ENCODE data around the gene HID1. TPM values are rescaled to one million over a fixed set of nuclear protein-coding genes. Genes with fewer than 3 reads are reported as not detected.

The HID1 gene
- total and polyA plus RNA-seq, 2 donors from 2014 or later, result 13.6 to 32.6 TPM

DNA sequence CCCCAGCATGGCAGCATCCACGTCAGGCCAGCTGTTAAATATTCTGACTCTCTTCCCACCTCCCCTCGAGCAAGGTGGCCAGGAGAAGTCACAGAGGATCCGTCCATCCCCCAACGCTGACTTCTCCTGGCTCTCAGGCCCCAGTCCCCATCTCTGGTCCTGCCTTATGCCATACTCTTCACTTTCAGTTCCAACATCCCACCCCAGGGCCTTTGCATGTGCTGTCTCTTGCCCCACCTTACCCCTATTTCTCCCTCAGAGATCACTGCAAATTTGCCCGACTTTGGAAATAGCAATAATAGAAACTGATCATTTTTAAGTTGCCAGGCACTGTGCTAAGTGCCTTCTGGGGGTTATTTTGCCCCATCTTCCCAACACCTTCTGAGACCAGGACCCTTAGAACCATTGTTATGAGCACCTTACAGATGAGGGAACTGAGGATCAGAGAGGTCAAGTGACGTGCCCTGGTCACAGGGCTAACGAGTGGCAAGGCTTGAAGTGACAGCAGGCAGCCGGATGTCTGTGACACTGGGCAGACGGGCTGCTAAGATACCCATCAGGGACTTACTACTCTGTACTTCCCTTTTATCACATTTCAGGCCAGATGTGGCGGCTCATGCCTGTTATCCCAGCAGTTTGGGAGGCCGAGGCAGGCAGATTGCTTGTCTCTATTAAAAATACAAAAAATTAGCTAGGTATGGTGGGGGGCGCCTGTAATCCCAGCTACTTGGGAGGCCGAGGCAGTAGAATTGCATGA lies 17.7 kb downstream of the HID1 start:
- TF ChIP-seq, protein P1, sequence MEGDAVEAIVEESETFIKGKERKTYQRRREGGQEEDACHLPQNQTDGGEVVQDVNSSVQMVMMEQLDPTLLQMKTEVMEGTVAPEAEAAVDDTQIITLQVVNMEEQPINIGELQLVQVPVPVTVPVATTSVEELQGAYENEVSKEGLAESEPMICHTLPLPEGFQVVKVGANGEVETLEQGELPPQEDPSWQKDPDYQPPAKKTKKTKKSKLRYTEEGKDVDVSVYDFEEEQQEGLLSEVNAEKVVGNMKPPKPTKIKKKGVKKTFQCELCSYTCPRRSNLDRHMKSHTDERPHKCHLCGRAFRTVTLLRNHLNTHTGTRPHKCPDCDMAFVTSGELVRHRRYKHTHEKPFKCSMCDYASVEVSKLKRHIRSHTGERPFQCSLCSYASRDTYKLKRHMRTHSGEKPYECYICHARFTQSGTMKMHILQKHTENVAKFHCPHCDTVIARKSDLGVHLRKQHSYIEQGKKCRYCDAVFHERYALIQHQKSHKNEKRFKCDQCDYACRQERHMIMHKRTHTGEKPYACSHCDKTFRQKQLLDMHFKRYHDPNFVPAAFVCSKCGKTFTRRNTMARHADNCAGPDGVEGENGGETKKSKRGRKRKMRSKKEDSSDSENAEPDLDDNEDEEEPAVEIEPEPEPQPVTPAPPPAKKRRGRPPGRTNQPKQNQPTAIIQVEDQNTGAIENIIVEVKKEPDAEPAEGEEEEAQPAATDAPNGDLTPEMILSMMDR (IDR thresholded peaks at IDR 0.05; ENCODE audit: borderline replicate concordance, extremely low read depth, insufficient read depth), result no peak

DNA sequence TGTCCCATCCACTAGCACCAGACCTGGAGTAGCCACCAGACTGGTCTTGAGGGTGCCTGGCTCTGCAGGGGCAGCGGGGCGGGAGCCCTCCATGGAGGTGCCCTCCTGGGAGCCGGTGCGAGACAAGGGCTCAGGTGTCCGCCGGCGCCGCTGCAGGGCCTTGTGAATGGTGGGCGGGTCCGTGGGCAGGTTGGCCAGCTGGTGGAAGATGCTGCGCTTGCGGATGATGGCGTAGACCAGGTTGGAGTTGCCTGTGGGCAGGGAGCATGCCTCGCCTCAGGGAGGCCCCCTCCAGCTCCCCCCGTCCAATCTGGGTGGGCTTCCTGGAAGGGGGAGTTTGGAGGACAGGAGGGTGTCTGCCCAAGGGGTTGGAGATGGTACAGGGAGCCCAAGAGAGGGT lies 18.4 kb downstream of the HID1 start:
- intact Hi-C loops (cut with DNase I), result no loop called here
- FAIRE-seq, result no peak
- no peak overlapping the region for H3K4me3 ChIP-seq (ENCODE audit: low read length in 3 of 3)

More for the DNA sequence above, 17.7 kb downstream of the HID1 start:
- H3K36me3 ChIP-seq (ENCODE audit: control insufficient read depth in 2 of 3, insufficient read depth in 3 of 3, low read length in 3 of 3), result no peaks in the 10 kb centered on the region
- no peaks in the 10 kb centered on the region for H3K9me3 ChIP-seq (ENCODE audit: control insufficient read depth in 2 of 3, insufficient read depth in 1 of 3, low read length in 3 of 3)
- no peak for FAIRE-seq
- no peak overlapping the region for H3K4me3 ChIP-seq (ENCODE audit: low read length in 3 of 3)
- DNase-seq, result no peak
- no peak overlapping the region for H3K27ac ChIP-seq (ENCODE audit: low read depth in 2 of 2, low read length in 2 of 2)
- no peak overlapping the region for H3K9ac ChIP-seq (ENCODE audit: low read length in 3 of 3)
- no peaks in the 10 kb centered on the region for H3K4me1 ChIP-seq (ENCODE audit: control insufficient read depth in 2 of 3, insufficient read depth in 2 of 3, low read depth in 1 of 3, low read length in 3 of 3)
- H3K27me3 ChIP-seq (ENCODE audit: control insufficient read depth, insufficient read depth, low read length), result no peaks in the 10 kb centered on the region
- intact Hi-C loops (cut with DNase I), result no loop called here

DNA sequence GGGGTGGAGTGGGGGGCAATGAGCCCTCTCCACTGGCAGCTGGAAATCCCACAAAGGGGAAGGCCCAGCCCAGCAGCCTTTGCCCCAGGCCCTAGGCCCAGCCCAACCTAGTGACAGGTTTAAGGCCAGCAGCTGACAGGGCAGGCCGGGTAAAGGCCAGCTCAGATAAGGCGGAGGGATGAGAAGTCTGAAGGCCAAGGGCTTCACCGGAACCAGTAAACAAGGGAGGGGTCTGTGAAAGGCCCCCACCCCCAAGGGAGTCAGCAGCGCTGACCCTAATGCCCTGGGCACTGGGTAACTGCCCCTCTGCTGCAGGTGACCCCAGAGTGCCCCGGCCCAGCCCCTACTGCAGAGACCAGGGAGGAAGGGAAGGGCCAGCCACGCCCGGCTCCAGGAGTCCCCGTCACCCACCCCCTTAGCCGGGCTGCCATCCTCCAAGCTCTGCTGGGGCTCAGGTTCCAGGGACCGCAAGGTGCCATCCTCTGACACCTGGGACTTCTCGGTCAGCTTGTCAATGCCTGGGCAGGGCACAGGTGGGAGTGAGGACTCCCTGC lies 19.3 kb downstream of the HID1 start:
- H3K4me1 ChIP-seq (ENCODE audit: control insufficient read depth in 2 of 3, insufficient read depth in 2 of 3, low read depth in 1 of 3, low read length in 3 of 3), result no peaks in the 10 kb centered on the region
- H3K9ac ChIP-seq (ENCODE audit: low read length in 3 of 3), result no peak overlapping the region
- DNase-seq, result no peak
- H3K9me3 ChIP-seq (ENCODE audit: control insufficient read depth in 2 of 3, insufficient read depth in 1 of 3, low read length in 3 of 3), result no peaks in the 10 kb centered on the region
- no peak for FAIRE-seq
- H3K27me3 ChIP-seq (ENCODE audit: control insufficient read depth, insufficient read depth, low read length), result no peaks in the 10 kb centered on the region
- TF ChIP-seq, protein P1 (IDR thresholded peaks at IDR 0.05; ENCODE audit: borderline replicate concordance, extremely low read depth, insufficient read depth), result no peak
- H3K27ac ChIP-seq (ENCODE audit: low read depth in 2 of 2, low read length in 2 of 2), result no peak overlapping the region
- intact Hi-C loops (cut with DNase I), result no loop called here
- H3K36me3 ChIP-seq (ENCODE audit: control insufficient read depth in 2 of 3, insufficient read depth in 3 of 3, low read length in 3 of 3), result no peaks in the 10 kb centered on the region
- no peak overlapping the region for H3K4me3 ChIP-seq (ENCODE audit: low read length in 3 of 3)

More for the DNA sequence above, 18.4 kb downstream of the HID1 start:
- TF ChIP-seq, protein P1 (IDR thresholded peaks at IDR 0.05; ENCODE audit: borderline replicate concordance, extremely low read depth, insufficient read depth), result no peak
- DNase-seq, result no peak
- Histone ChIP-seq H3K36me3 (ENCODE audit: control insufficient read depth in 2 of 3, insufficient read depth in 3 of 3, low read length in 3 of 3) (no peaks in the 10 kb centered on the region), H3K4me1 (ENCODE audit: control insufficient read depth in 2 of 3, insufficient read depth in 2 of 3, low read depth in 1 of 3, low read length in 3 of 3) (no peaks in the 10 kb centered on the region), H3K27ac (ENCODE audit: low read depth in 2 of 2, low read length in 2 of 2) (no peak overlapping the region), H3K27me3 (ENCODE audit: control insufficient read depth, insufficient read depth, low read length) (no peaks in the 10 kb centered on the region), H3K9ac (ENCODE audit: low read length in 3 of 3) (no peak overlapping the region), H3K9me3 (ENCODE audit: control insufficient read depth in 2 of 3, insufficient read depth in 1 of 3, low read length in 3 of 3) (no peaks in the 10 kb centered on the region)

Measured in kidney (tissue), 14 donors.